GM12873 (cell line): ENCODE data around the gene LNX1.

Source experiments
- CTCF ChIP-seq: IDR thresholded peaks from 2 replicates; pipeline ENCODE4 v1.5.1; 2012; ENCODE audit warnings: low read depth, mild to moderate bottlenecking, moderate library complexity, low read length, control low read depth; ENCODE audit not compliant: insufficient read depth; ENCODE audit errors: missing control alignments

LNX1 gene

GRCh38 chr4:53453385-53453784 is 137.9 kb downstream of the LNX1 start:
- TF ChIP-seq CTCF, result no peak

- TF ChIP-seq CTCF, result no peak
Observed at GRCh38 chr4:53450773-53451172, 140.5 kb downstream of the LNX1 start.

- no peak for TF ChIP-seq CTCF
Observed at GRCh38 chr4:53444954-53445353, 146.3 kb downstream of the LNX1 start.

GRCh38 chr4:53441564-53441963 is 149.7 kb downstream of the LNX1 start:
- TF ChIP-seq CTCF, result no peak

GRCh38 chr4:53436251-53436650 is 155.0 kb downstream of the LNX1 start:
- no peak for TF ChIP-seq CTCF

- TF ChIP-seq CTCF, result no peak
Observed at GRCh38 chr4:53432528-53433424, 158.5 kb downstream of the LNX1 start.

- no peak for TF ChIP-seq CTCF
Observed at GRCh38 chr4:53431052-53431451, 160.2 kb downstream of the LNX1 start.
